T-helper 22 cell (primary cell): ENCODE measurements around the gene MITD1.
"Not testable (repeated sequence)": the region's sequence is repeated elsewhere in the genome, so short reads cannot be mapped to it uniquely, and the experiment has no call there.

Experiments
- DNase-seq: peaks from one replicate; pipeline ENCODE4 v3.0.0-alpha.2; 2020; ENCODE audit warnings: low read depth

The MITD1 gene

DNA sequence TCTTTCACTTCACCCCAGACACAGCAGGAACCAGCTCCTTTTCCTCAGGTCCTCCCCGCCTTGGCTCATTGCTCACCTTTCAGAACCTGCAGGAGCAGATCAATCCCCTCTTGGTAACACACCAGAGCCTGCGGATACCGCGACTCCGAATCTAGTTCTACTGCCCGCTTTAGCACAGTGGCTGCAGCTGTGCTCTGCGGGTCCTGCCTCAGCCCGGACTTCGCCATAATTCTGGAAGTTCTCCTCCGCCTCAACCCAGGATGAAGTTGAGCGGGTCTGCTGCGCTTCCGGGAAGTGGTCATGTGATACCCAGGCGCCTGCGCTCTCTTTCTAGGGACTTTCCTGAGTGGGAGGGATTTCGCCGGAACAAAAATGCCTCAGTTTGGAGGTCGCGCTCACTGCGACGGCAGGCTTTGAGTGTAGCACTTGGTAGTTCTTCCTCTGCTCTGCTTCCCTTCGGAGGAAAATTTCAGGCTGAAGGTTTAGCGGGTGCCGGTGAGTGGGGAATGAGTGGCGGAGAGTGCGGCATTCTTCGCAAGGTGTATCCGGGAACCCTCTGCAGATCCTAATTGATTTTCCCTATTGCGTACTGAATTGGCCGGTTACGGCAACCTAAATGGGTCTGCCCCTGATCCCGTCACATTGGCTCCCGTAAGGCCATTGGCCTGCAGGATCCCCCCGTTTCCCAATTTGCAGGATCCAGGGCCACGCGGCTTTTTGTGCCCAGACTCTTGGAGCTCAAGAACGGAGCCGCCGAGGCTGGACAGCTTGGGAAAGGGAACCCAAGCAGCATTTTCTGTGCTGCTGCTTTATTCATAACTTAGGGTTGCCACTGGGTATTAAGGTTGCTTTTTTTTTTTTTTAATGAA lies at the start of gene MITD1, which contains the start of gene MRPL30:
TSS of gene MITD1 (minus strand) at position 304 of the 869 bp plus-strand sequence. CDS start at position 227, 77 bp downstream.
TSS of gene MRPL30 (plus strand) at position 430 of the 869 bp plus-strand sequence. CDS start 5,020 bp downstream, outside the sequence.
- peak; percentile 85 for DNase-seq

DNA sequence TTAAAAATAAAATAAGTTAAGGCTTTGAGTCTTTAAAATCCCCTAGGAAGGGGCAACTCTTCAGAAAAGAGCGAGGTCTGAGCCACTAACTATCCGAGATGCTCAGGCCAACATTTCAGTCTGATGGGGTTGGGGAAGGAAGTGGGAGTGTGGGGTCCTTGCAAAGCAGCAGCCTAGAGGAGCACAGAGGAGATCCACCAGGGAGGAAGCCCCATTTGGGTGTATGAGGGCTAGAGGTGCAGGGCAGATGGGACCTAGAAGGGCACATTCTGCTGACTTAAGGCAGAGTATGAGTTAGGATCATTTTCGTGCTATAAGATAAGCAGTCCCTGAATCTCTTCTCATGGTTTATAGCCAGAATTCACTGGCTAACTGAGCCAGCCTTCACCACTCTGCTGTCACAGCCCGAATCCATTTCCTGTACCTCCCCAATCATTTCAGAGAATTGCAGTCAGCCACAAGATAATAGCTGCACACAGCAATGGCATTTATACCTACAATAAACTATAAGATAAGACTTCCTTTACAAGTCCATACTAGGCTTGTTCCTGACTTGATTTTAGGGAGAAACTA lies 37.2 kb upstream of the MITD1 start:
- no peak for DNase-seq

DNA sequence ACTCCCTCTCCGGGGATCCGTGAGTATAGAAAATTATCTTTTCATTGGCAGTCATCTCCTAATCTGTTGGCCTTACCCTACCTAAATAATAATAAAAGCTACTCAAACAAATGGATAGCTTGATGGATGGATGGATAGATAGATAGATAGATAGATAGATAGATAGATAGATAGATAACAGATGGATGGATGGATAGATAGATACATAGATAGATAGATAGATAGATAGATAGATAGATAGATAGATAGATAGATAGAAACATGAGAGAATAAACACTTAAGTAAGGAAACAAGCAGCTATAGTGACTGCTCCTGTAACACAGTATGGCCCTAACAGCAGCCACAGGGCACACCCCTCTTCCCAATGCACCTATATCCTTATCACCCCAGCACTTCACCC lies 35.2 kb upstream of the MITD1 start:
- DNase-seq: no peak

DNA sequence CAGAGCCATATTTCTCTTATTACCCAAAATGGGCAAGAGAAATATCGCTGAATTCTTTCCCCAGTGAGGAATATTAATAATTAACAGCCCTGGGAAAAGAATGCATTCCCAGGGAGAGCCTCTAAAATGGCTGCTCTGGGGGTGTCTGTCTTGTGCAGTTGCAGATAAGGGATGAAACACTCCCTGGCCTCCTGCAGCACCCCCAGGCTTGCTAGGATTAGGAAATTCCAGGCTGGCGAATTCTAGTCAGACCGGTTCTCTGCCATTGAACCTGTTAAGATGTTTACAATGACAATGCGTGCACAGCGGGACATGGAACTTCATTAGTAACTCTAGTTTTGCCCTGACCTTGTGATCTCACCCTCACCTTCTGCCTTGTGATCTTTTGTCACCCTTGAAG lies 24.6 kb upstream of the MITD1 start:
- DNase-seq: no peak

DNA sequence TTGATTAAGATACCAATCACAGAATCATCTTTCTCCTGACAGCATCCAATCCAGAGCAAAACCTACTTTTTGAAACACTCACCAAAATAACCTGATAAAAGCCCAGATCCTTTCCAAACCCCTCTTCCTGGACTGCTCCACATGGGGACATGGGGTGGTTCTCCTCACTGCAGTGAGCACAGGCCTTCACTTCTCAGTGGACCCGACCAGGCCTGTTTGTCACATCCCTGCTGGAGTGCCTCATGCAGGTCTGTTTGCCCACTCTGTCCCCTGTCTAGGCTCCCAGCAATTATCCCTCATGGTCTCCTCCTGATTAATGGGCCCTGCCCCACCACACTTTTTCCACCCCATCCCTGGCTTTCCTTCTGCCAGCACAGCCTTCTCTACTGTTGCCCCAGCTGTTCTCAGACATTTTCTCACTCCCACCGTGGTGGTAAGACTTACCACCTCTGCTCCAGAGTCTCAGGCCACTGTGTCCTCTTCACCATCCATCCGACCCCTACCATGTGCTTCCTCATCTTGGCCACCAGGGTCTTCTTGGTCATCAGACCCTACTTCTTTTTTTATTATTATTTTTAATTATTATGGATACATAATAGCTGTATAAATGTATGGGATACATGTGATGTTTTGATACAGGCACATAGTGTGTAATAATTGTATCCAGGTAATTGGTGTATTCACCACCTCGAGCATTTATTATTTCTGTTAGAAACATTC lies 21.3 kb upstream of the MITD1 start:
- no peak for DNase-seq

DNA sequence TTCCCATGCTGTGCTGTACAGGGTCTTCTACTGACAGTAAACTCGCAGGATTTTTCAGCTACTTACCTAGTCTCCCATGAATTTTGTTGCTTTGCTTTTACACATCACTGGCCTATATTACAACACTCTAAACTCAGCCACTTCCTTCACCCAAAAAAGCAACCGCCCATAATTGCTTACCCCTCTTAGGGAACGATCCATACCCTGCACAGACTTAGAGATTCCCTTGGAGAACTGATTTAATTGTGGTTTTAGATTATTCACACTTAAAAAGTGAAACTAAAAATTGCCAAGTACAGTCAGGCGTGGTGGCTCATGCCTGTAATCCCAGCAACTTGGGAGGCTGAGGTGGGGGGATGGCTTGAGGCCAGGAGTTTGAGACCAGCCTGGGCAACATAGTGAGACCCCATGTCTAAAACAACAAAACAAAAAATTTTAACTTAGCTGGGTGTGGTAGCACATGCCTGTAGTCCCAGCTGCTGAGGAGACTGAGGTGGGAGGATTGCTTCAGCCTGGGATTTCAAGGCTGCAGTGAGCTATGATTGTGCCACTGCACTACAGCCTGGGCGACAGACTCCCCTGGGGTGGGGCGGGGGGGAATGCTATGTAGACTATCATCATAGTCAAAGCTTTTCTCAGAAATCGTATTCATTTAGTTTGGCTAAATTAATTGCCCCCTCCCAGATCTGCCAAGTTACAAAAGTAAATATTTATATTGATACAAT lies 19.4 kb upstream of the MITD1 start:
- no peak for DNase-seq

DNA sequence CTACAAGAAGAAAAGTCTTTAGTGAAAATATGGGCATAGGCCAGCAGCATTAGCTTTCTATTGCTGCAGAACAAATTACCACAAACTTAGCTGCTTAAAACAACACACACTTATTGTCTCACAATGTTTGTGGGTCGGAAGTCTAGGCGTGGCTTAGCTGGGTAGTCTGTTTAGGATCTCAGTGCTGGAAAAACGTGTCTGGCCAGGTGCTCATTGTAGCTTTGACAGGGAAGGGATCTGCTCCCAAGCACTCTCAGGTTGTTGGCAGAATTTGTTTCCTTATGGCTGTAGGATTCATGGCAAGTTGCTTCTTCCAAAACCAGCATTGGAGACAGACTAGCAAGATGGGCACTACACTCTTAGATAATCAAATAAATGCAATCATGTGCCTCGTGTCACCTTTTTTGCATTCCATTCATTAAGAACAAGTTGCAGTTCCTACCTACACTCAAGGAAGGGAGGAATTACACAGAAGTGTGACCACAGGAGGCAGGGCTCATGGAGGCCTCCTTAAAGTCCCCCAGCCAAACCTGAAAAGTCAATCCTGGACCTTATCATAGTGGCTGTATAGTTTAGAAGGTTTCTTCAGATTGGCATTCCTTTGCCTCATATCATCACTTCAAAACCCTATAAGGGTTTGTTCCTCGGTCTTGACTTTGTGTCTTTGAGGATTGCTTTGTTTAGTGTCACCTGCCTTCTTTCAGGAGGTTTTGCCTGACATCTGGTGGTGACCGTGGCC lies 17.4 kb upstream of the MITD1 start:
- no peak for DNase-seq

DNA sequence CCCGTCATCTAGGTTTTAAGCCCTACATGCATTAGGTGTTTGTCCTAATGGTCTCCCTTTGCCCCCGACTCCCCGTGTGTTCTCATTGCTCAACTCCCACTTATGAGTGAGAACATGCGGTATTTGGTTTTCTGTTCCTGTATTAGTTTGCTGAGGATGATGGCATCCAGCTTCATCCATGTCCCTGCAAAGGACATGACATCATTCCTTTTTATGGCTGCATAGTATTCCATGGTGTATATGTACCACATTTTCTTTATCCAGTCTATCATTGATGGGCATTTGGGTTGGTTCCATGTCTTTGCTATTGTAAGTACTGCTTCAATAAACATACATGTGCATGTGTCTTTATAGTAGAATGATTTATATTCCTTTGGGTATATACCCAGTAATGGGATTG lies 11.5 kb upstream of the MITD1 start:
- not testable (repeated sequence) for DNase-seq

DNA sequence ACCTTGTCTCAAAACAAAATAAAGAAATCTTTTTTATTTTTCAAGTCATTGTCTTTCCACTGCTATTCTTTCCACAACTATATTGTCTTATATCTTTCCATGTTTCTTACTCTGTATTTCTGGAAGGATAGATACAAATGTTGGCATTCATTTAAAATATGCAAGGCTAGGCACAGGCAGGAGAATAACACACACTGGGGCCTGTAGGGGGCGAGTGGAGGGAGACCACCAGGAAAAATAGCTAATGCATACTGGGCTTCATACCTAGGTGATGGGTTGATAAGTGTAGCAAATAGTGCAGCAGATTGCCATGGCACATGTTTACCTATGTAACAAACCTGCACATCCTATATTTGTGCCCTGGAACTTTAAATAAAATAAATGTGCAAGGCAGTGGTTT lies 9.7 kb upstream of the MITD1 start:
- DNase-seq: no peak

DNA sequence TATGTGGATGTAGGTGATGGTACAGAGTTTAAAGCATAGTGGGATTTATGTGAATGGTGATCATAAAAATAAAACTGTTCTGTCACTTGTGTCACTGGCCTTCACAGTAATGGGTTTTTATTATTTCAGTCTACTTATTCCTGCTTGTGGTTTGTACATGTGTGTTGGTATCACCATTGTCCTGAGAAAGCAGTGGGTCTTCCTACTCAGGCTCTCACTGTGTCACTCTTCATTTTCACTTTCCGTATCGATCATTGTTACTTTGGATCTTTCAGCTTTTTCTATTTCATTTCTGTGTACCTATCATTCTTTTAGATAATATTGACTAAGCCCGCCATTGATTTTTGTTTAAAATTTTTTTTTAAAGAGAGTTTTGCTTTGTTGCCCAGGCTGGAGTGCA lies 7.5 kb upstream of the MITD1 start:
- DNase-seq: no peak

DNA sequence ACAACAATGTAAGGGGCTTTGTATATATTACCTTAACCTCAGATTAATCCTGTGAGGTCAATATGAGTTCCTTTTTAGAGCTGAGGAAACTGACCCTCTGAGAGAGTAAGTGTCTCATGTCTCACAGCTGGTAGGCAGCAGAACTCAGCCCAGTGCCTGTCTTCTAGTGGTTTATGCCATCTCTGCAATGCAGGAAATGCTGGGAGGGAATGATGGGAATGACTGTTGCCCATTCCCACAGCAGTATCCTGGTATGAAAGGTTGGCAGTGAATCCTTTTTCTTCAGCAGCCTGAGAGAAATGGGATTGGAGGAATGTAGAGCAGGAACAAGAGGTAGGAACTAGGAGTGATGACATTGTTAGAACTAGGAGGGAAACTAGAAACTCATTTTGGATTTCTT lies 6.2 kb upstream of the MITD1 start:
- DNase-seq: no peak

DNA sequence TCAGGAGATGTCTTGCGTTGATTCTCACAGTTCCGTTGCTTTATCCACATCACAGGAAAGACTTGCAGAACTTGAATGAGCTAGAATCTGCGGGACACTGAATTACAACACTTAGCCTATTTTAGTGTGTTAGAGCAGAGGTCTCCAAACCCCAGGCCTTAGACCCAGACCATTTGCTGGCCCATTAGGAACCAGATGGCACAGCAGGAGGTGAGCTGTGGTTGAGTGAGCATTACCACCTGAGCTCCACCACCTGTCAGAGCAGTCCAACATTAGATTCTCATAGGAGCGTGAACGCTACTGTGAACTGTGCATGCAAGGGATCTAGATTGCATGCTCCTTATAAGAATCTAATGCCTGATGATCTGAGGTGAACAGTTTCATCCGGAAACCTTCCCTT lies 4.0 kb upstream of the MITD1 start:
- no peak for DNase-seq

DNA sequence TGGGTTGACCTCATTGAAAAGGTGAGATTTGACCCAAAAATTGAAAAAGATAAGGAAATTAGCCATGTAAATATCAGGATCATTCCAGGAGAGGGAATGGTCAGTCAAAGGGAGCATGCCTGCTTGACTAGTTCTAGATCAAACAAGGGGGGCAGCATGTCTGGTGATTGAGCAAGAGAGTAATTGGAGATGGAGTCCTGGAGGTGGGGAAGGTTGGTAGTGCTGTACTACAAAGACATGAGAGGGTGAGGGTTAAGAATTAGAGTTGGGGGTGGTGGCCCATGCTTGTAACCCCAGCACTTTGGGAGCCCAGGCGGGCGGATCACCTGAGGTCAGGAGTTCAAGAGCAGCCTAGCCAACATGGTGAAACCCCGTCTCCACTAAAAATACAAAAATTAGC lies 2.2 kb upstream of the MITD1 start:
- no peak for DNase-seq

DNA sequence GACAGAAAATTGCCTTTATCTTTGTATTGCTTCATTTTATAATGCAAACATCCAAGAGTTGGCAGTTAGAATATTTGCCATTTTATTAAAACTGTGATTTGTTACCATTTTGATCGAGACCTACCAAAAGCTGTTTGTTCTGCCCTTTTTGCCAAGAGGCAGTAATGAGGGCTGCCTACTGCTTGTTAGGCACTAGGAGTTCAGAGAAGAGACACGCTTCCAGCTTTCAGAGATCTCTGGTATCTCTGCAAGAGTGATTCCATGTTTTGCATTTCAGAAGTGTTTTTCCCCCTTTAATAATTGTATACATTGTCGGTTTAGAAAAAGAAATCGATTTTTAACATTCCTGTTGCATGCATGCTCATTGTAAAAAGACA lies 754 bp upstream of the MITD1 start:
- no peak for DNase-seq

DNA sequence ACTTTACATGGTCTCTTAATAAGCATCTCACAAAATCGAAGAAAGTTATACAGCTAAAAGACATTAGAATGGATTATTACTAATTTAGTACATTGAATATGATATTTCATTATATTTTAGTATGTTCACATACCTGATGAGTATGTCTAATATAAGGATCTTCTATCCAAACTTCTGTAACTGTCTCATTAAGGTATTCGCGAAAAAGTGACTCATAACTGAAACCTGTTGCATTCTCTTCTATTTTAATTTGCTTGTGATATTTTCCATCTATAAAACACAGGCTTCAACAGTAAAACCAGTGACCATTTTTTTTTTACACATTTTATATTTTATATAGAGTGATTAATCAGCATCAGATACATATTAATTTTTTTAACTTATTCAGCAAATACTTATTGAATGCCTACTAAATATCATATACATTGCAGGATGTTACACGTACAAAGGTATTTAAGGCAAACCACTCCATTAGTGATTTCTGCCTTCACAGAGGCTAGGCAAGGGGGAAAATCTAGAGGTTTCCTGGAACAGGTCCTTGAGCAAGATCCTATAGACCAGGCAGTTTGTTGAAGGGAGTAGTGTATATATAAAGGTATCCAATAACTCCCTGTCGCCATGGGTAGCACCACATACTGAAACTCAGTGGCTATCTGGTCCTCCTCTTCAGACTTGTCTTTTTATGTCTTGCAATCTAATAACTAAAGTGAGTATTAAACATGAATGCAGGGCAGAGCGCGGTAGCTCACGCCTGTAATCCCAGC lies 9.3 kb downstream of the MITD1 start:
- DNase-seq: no peak

DNA sequence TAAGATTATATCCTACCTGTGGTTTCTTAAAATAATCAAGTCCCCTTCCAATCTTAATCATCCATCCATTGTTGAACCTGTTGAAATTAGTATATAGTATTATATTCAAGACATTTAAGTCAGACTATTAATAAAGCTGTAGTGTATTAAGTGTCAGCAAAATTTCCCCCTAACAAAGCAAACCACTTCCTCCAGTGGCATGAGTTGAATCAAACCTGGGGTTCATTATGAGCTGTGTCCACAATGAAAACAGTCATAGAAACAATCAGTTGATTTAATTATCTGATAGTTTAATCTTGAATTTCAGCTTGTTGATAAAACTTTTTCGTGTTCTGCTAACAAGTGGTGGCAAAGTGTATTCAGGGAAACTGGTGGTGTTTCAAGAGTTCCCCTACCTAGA lies 11.3 kb downstream of the MITD1 start:
- no peak for DNase-seq

DNA sequence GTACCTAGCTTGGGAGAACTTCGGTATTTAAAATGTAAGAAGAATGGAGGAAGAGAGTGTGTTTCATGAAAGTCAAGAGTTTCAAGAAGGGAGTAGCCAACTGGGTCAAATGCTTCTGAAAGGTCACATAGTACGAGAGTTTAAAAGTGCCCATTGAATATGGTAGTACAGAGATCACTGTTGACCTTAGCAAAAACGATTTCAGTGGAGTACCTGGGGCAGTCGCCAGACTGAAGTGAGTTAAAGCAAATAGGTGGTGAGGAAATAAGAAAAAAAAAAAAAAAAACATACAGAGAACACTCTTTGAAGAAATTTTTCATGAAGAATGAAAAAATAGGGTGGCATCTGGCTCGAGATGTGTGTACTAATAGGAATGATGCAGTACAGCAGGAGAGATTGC lies 14.6 kb downstream of the MITD1 start:
- DNase-seq: no peak

DNA sequence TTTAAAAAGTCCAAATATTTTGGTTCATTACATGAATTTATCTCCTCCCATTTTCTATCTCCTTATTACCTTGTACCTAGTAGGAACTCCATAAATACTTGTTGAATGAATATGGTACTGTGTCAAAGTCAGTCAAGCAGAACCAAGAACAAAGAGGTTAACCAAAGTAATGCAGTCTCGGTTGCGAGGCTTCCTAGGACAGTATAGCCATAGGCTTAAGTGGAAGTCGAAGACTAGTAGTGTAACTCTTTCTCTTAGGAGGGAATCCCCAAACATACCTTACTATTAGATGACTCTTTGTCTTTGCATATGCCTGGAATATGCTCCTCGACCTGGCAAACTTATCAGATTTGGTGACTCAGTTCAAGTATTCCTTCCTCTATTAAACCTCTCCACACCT lies 21.3 kb downstream of the MITD1 start:
- no peak for DNase-seq

DNA sequence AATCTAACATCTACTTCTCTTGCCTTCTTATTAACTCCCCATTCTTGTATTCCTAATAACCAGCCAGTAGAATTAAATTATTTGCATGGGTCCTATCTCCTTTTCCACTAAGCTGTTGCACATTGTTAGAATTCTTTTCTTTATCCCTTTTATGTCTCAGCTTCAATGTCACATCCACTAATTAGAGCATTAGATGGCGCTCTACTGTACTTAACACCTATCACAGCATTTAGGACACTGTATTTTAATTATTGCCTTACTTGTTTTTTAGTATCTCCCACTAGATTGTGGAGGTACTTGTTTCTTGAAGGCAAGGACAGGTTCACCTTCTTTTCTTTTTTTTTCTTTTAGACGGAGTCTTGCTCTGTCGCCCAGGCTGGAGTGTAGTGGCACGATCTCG lies 22.3 kb downstream of the MITD1 start:
- DNase-seq: no peak

DNA sequence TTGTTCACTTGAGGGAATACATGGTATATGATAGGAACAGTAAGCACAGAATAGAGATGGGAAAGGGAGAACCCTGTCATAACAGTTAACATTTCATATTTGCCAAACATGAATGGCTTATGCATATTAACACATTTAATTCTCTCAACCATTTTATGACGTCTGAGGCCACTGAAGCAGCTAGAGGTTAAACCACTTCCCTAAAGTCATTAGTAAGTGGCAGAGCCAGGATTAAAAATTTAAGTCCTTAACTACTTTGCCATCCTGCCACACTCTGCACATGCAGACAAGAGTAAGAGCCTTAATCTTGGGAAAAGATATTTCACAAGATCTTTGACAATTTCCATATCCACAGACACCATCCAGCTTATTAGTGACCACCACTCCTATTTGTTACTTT lies 24.0 kb downstream of the MITD1 start:
- DNase-seq: no peak
